IMR-90 (cell line): Measurements from ENCODE around the gene SBK2. TPM values are rescaled to one million over a fixed set of nuclear protein-coding genes. Genes with fewer than 3 reads are reported as not detected.

ENCODE experiments used
- ATAC-seq: fragments of 200-7000 bp; cut with Tn5 transposase; 2 replicates; pipeline ENCODE4 v1.9.1; 2020; ENCODE audit warnings: low read depth, mild to moderate bottlenecking, moderate library complexity
- BruUV-seq: library from RNA; stranded (reverse); fragments of 400-500 nt; replicated peaks from 2 replicates; lab custom pipeline; 2021; lab: Mats Ljungman, UMichigan
- CTCF ChIA-PET: fragments of 300-600 bp; formaldehyde crosslinking; extraction: SDS; loops from one replicate; lab custom pipeline; 2021; ENCODE audit warnings: antibody characterized with exemption; lab: Yijun Ruan, JAX
- POLR2A ChIA-PET: fragments of 300-600 bp; sonication (Branson Sonifier 250); formaldehyde crosslinking; loops from one replicate; lab custom pipeline; 2022; ENCODE audit warnings: antibody characterized with exemption; ENCODE audit not compliant: unreplicated experiment; lab: Charles Lee
- DNase-seq: peaks from one replicate; pipeline ENCODE4 v3.0.0; 2013
- H2AFZ ChIP-seq: replicated peaks from 2 replicates; pipeline ENCODE3; 2013; ENCODE audit warnings: low read length, mild to moderate bottlenecking; ENCODE audit not compliant: poor library complexity
- H2AK5ac ChIP-seq: 2 replicates; pipeline ENCODE4 v1.6.1; 2013; ENCODE audit warnings: low read depth, low read length, inconsistent platforms
- H2AK9ac ChIP-seq: replicated peaks from 2 replicates; pipeline ENCODE3; 2013; ENCODE audit warnings: mild to moderate bottlenecking, low read depth, low read length, moderate library complexity; ENCODE audit not compliant: poor library complexity
- H2BK120ac ChIP-seq: 2 replicates; pipeline ENCODE4 v1.6.1; 2013; ENCODE audit warnings: low read depth, low read length, inconsistent platforms
- H2BK15ac ChIP-seq: 3 replicates; pipeline ENCODE4 v1.6.1; 2013; ENCODE audit warnings: low read depth, low read length, inconsistent platforms
- H2BK20ac ChIP-seq: 2 replicates; pipeline ENCODE4 v1.6.1; 2013; ENCODE audit warnings: low read depth, mild to moderate bottlenecking, inconsistent platforms, low read length, moderate library complexity
- H2BK5ac ChIP-seq: 2 replicates; pipeline ENCODE4 v1.6.1; 2013; ENCODE audit warnings: mild to moderate bottlenecking, low read depth, low read length, inconsistent platforms; ENCODE audit not compliant: poor library complexity, severe bottlenecking
- H3K14ac ChIP-seq: replicated peaks from 2 replicates; pipeline ENCODE4 v1.6.1; 2013; ENCODE audit warnings: low read depth, low read length, inconsistent platforms
- H3K18ac ChIP-seq: 2 replicates; pipeline ENCODE4 v1.6.1; 2013; ENCODE audit warnings: low read depth, low read length, control low read depth
- H3K23ac ChIP-seq: 2 replicates; pipeline ENCODE4 v1.6.1; 2013; ENCODE audit warnings: low read depth, low read length, inconsistent platforms
- H3K27ac ChIP-seq: 2 replicates; pipeline ENCODE4 v1.5.1; 2013; ENCODE audit warnings: mild to moderate bottlenecking, control low read depth, low read length; ENCODE audit not compliant: insufficient read depth
- H3K27me3 ChIP-seq: 2 replicates; pipeline ENCODE4 v1.6.1; 2013; ENCODE audit warnings: low read length; ENCODE audit not compliant: control insufficient read depth, insufficient read depth
- H3K36me3 ChIP-seq: 2 replicates; pipeline ENCODE4 v1.6.1; 2013; ENCODE audit warnings: low read length, mixed read lengths; ENCODE audit not compliant: control insufficient read depth, insufficient read depth
- H3K4ac ChIP-seq: 2 replicates; pipeline ENCODE4 v1.6.1; 2013; ENCODE audit warnings: low read depth, low read length, inconsistent platforms
- H3K4me1 ChIP-seq: 2 replicates; pipeline ENCODE4 v1.6.1; 2013; ENCODE audit warnings: low read length, mixed read lengths; ENCODE audit not compliant: control insufficient read depth, insufficient read depth
- H3K4me2 ChIP-seq: 2 replicates; pipeline ENCODE4 v1.6.1; 2013; ENCODE audit warnings: low read depth, mild to moderate bottlenecking, control low read depth, low read length, moderate library complexity
- H3K4me3 ChIP-seq: 2 replicates; pipeline ENCODE4 v1.5.1; 2013; ENCODE audit warnings: low read depth, mild to moderate bottlenecking, control low read depth, low read length, moderate library complexity; ENCODE audit not compliant: insufficient read depth
- H3K56ac ChIP-seq: 2 replicates; pipeline ENCODE4 v1.6.1; 2013; ENCODE audit warnings: low read length, inconsistent platforms; ENCODE audit not compliant: insufficient read depth; ENCODE audit errors: extremely low read depth
- H3K79me1 ChIP-seq, 2 experiments: 2 replicates each; pipeline ENCODE4 v1.6.1; 2013; ENCODE audit warnings: low read length in 2 of 2, inconsistent platforms in 1 of 2, low read depth in 1 of 2
- H3K9ac ChIP-seq: 2 replicates; pipeline ENCODE4 v1.6.1; 2013; ENCODE audit warnings: low read depth, low read length, control low read depth
- H3K9me1 ChIP-seq: 2 replicates; pipeline ENCODE4 v1.6.1; 2013; ENCODE audit warnings: low read length, inconsistent platforms; ENCODE audit not compliant: insufficient read depth
- H3K9me3 ChIP-seq: 2 replicates; pipeline ENCODE4 v1.6.1; 2013; ENCODE audit warnings: low read length; ENCODE audit not compliant: control insufficient read depth, insufficient read depth
- H4K20me1 ChIP-seq: 2 replicates; pipeline ENCODE4 v1.6.1; 2013; ENCODE audit warnings: low read length, inconsistent platforms; ENCODE audit not compliant: insufficient read depth
- H4K5ac ChIP-seq: 2 replicates; pipeline ENCODE4 v1.6.1; 2013; ENCODE audit warnings: mild to moderate bottlenecking, low read depth, low read length, control low read depth
- H4K8ac ChIP-seq, 2 experiments: 2 replicates each; pipeline ENCODE4 v1.6.1; 2013; ENCODE audit warnings: low read depth in 2 of 2, low read length in 2 of 2, control low read depth in 1 of 2, inconsistent platforms in 1 of 2
- H4K91ac ChIP-seq: 2 replicates; pipeline ENCODE4 v1.6.1; 2013; ENCODE audit warnings: low read depth, low read length, inconsistent platforms; ENCODE audit not compliant: insufficient read depth
- BHLHE40 ChIP-seq: fragments of 150-350 bp; IDR thresholded peaks from 2 replicates; pipeline ENCODE4 v1.6.1; 2016; ENCODE audit warnings: mild to moderate bottlenecking, low read depth, low read length
- CEBPB ChIP-seq: IDR thresholded peaks from 2 replicates; pipeline ENCODE4 v1.6.1; 2012; ENCODE audit warnings: low read depth, low read length, improper control_type of control experiment
- CHD1 ChIP-seq: IDR thresholded peaks from 2 replicates; pipeline ENCODE4 v1.6.1; 2012; ENCODE audit warnings: low read depth, low read length, improper control_type of control experiment
- FOS ChIP-seq: fragments of 150-350 bp; IDR thresholded peaks from 2 replicates; pipeline ENCODE4 v1.6.1; 2016; ENCODE audit warnings: low read depth, low read length
- MAFK ChIP-seq: IDR thresholded peaks from 2 replicates; pipeline ENCODE4 v1.6.1; 2012; ENCODE audit warnings: low read depth, low read length, improper control_type of control experiment
- MAZ ChIP-seq: IDR thresholded peaks from 2 replicates; pipeline ENCODE4 v1.6.1; 2012; ENCODE audit warnings: low read depth, mild to moderate bottlenecking, low read length, improper control_type of control experiment, moderate library complexity, borderline replicate concordance
- MXI1 ChIP-seq: IDR thresholded peaks from 2 replicates; pipeline ENCODE4 v1.6.1; 2012; ENCODE audit warnings: low read depth, mild to moderate bottlenecking, low read length, moderate library complexity, borderline replicate concordance
- NFE2L2 ChIP-seq: fragments of 150-350 bp; IDR thresholded peaks from 2 replicates; pipeline ENCODE4 v1.6.1; 2016; ENCODE audit warnings: low read depth, mild to moderate bottlenecking, low read length
- POLR2A ChIP-seq: IDR thresholded peaks from 2 replicates; pipeline ENCODE4 v1.6.1; 2012; ENCODE audit warnings: mild to moderate bottlenecking, low read depth, low read length
- RAD21 ChIP-seq: IDR thresholded peaks from 2 replicates; pipeline ENCODE4 v1.6.1; 2012; ENCODE audit warnings: low read length, improper control_type of control experiment
- RCOR1 ChIP-seq: IDR thresholded peaks from 2 replicates; pipeline ENCODE4 v1.6.1; 2012; ENCODE audit warnings: mild to moderate bottlenecking, low read length, improper control_type of control experiment; ENCODE audit not compliant: insufficient replicate concordance
- RFX5 ChIP-seq: IDR thresholded peaks from 2 replicates; pipeline ENCODE4 v1.8.0; 2012; ENCODE audit warnings: low read depth, mild to moderate bottlenecking, low read length, moderate library complexity
- SMC3 ChIP-seq: fragments of 150-350 bp; IDR thresholded peaks from 2 replicates; pipeline ENCODE4 v1.6.1; 2016; ENCODE audit warnings: low read depth, mild to moderate bottlenecking, antibody characterized with exemption, low read length, moderate library complexity
- WGBS, 2 experiments: methylation state at CpG; one replicate each; pipeline versions ENCODE4 v1.1.5 to v1.1.7; 2013; ENCODE audit warnings: missing lambda C conversion rate in 2 of 2; ENCODE audit not compliant: insufficient read length in 1 of 2; ENCODE audit errors: extremely low coverage in 2 of 2; 5-methylcytosine and 5-hydroxymethylcytosine counted together
- dilution Hi-C: fragments of 300-500 bp; cut with HindIII; formaldehyde crosslinking; loops from one replicate; pipeline ENCODE4 v1.14.3; 2018; ENCODE audit warnings: low sequenced_read_pairs; ENCODE audit not compliant: unreplicated experiment
- in situ Hi-C: fragments of 300-500 bp; cut with MboI; formaldehyde crosslinking; loops from 3 replicates; pipeline ENCODE4 v1.14.3; 2019; ENCODE audit warnings: low sequenced_read_pairs, inconsistent platforms, mixed read lengths
- intact Hi-C: fragments of 100-400 bp; cut with micrococcal nuclease; formaldehyde crosslinking; loops from 2 replicates; pipeline ENCODE4 v1.10.0; 2022
- polyA plus RNA-seq, 3 experiments: library from polyadenylated mRNA; depleted of rRNA; stranded (reverse); fragments of >200 nt; gene quantifications; 2 replicates each; pipeline ENCODE4 v1.2.3, GENCODE V29; 2012; ENCODE audit warnings: low replicate concordance in 1 of 3
- total RNA-seq: library from RNA; depleted of rRNA; stranded (reverse); fragments of >200 nt; gene quantifications from 2 replicates; pipeline ENCODE4 v1.2.3, GENCODE V29; 2012
- TF ChIP-seq, protein P1 (sequence below): conservative IDR thresholded peaks from 2 replicates; pipeline ENCODE4 v1.5.1; 2012; ENCODE audit warnings: mild to moderate bottlenecking, low read depth, low read length, improper control_type of control experiment
- TF ChIP-seq, protein P2 (sequence below): fragments of 150-350 bp; IDR thresholded peaks from 2 replicates; pipeline ENCODE4 v1.6.1; 2017; ENCODE audit warnings: mild to moderate bottlenecking, antibody characterized with exemption, low read length, low read depth
- TF ChIP-seq, protein P3 (sequence below): fragments of 150-350 bp; IDR thresholded peaks from 2 replicates; pipeline ENCODE4 v1.6.1; 2016; ENCODE audit warnings: low read depth, mild to moderate bottlenecking, low read length, moderate library complexity, borderline replicate concordance

Gene SBK2
- total and polyA plus RNA-seq, 2 of the 4 experiments (the other 2 are of a cell fraction): 0.48 TPM; not detected in 1

DNA sequence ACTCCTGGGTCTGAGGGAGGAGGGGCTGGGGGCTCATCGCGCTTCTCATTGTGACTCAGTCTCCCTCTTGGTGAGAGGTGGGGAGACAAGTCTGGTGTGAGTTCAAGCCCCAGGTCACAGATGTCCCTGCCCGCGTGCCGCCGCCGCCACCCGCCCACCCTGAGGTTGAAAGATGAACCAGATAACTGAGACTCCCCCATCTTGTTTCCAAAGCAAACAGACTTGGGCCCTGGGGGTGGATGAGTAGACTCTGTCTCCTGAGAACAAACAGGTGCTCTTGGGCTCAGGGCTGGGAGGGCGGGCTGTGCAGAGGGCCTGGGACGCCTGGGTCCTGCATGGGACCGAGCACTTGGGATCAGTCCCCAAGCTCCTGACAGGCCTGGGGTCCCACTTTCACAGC lies 567 bp downstream of the SBK2 start:
- dilution Hi-C loops (no loop called here), in situ Hi-C loops (no loop called here), intact Hi-C loops (loop anchor here (2.0 kb wide), 1 partner anchor 20 kb away; no protein-coding TSS in a partner anchor)
- Histone ChIP-seq H2BK15ac (no peak overlapping the region), H3K14ac (no peak overlapping the region), H2BK20ac (no peak overlapping the region), H4K8ac (no peak overlapping the region), H4K91ac (no peak overlapping the region), H3K36me3 (no peaks in the 10 kb centered on the region), H3K56ac (no peak overlapping the region), H3K23ac (no peak overlapping the region), H2AK9ac (no peak overlapping the region), H3K4me3 (no peak overlapping the region), H3K4me1 (no peaks in the 10 kb centered on the region; the same call in 1 of the 2 replicates), H2AFZ (no peak overlapping the region), H2BK5ac (no peak overlapping the region), H3K9me1 (0 out of 2 replicates have a peak, but pooled peaks cover 2% of the 10 kb centered on the region), H4K20me1 (no peaks in the 10 kb centered on the region), H3K4ac (no peak overlapping the region), H3K9ac (no peak overlapping the region), H3K18ac (no peak overlapping the region), H3K79me1 (no peaks in the 10 kb centered on the region), H2BK120ac (no peak overlapping the region), H4K5ac (no peak overlapping the region), H2AK5ac (no peak overlapping the region; the same call in 1 of the 2 replicates), H3K27me3 (no peaks in the 10 kb centered on the region; the same call in 1 of the 2 replicates), H3K4me2 (no peak overlapping the region), H3K27ac (no peak overlapping the region), H3K9me3 (no peaks in the 10 kb centered on the region)
- CTCF ChIA-PET: no interaction called here
- ATAC-seq (no peak), DNase-seq (no peak)
- no peak for TF ChIP-seq SMC3
- no peak for TF ChIP-seq MXI1
- TF ChIP-seq POLR2A: no peak
- no peak for TF ChIP-seq NFE2L2
- no peak for TF ChIP-seq RAD21
- TF ChIP-seq MAZ: no peak
- no peak for TF ChIP-seq RCOR1
- TF ChIP-seq CEBPB: no peak
- TF ChIP-seq, protein P1, sequence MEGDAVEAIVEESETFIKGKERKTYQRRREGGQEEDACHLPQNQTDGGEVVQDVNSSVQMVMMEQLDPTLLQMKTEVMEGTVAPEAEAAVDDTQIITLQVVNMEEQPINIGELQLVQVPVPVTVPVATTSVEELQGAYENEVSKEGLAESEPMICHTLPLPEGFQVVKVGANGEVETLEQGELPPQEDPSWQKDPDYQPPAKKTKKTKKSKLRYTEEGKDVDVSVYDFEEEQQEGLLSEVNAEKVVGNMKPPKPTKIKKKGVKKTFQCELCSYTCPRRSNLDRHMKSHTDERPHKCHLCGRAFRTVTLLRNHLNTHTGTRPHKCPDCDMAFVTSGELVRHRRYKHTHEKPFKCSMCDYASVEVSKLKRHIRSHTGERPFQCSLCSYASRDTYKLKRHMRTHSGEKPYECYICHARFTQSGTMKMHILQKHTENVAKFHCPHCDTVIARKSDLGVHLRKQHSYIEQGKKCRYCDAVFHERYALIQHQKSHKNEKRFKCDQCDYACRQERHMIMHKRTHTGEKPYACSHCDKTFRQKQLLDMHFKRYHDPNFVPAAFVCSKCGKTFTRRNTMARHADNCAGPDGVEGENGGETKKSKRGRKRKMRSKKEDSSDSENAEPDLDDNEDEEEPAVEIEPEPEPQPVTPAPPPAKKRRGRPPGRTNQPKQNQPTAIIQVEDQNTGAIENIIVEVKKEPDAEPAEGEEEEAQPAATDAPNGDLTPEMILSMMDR: no peak
- TF ChIP-seq, protein P2, sequence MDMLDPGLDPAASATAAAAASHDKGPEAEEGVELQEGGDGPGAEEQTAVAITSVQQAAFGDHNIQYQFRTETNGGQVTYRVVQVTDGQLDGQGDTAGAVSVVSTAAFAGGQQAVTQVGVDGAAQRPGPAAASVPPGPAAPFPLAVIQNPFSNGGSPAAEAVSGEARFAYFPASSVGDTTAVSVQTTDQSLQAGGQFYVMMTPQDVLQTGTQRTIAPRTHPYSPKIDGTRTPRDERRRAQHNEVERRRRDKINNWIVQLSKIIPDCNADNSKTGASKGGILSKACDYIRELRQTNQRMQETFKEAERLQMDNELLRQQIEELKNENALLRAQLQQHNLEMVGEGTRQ: no peak
- TF ChIP-seq FOS: no peak
- TF ChIP-seq CHD1: no peak
- no peak for TF ChIP-seq RFX5
- TF ChIP-seq MAFK: no peak
- TF ChIP-seq, protein P3, sequence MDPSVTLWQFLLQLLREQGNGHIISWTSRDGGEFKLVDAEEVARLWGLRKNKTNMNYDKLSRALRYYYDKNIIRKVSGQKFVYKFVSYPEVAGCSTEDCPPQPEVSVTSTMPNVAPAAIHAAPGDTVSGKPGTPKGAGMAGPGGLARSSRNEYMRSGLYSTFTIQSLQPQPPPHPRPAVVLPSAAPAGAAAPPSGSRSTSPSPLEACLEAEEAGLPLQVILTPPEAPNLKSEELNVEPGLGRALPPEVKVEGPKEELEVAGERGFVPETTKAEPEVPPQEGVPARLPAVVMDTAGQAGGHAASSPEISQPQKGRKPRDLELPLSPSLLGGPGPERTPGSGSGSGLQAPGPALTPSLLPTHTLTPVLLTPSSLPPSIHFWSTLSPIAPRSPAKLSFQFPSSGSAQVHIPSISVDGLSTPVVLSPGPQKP: no peak
- no peak for TF ChIP-seq BHLHE40
- WGBS, 2 experiments: 100% methylated on average over 1 of the region's 11 CpGs; no CpG with 5 or more reads in 1 of the 2 experiments
- POLR2A ChIA-PET: no interaction called here
- no TSS peak for BruUV-seq
